Stomach (tissue), 9 donors: ENCODE results near the gene PVR. TPM values are rescaled to one million over a fixed set of nuclear protein-coding genes. Genes with fewer than 3 reads are reported as not detected.
"Not testable (repeated sequence)": the region's sequence is repeated elsewhere in the genome, so short reads cannot be mapped to it uniquely, and the experiment has no call there.

Experiments used
- DNase-seq, 2 donors: peaks; one replicate each; pipeline versions ENCODE4 v3.0.0 to v3.0.0-alpha.2; 2013 to 2019
- H3K27ac ChIP-seq, 5 donors: fragments of 200-600 bp in 4 of 5; sonication (generic) in 4 of 5; one replicate each; pipeline ENCODE4 v1.5.1; 2013 to 2019; ENCODE audit warnings: mild to moderate bottlenecking in 1 of 5, moderate library complexity in 1 of 5
- H3K27me3 ChIP-seq, 3 donors: fragments of 200-600 bp; sonication (generic); one replicate each; pipeline ENCODE4 v1.5.1; 2017 to 2019; ENCODE audit warnings: mixed run types in 1 of 3
- H3K36me3 ChIP-seq, 4 donors: fragments of 200-600 bp; sonication (generic); 1 replicate in 3 of 4; 2 replicates in 1 of 4; pipeline ENCODE4 v1.5.1; 2016 to 2019
- H3K4me1 ChIP-seq, 4 donors: fragments of 200-600 bp; sonication (generic); one replicate each; pipeline ENCODE4 v1.5.1; 2016 to 2019
- H3K4me3 ChIP-seq, 4 donors: fragments of 200-600 bp; sonication (generic) in 3 of 4; one replicate each; pipeline ENCODE4 v1.5.1; 2016 to 2019; ENCODE audit warnings: mild to moderate bottlenecking in 1 of 4
- H3K9me3 ChIP-seq, 4 donors: fragments of 200-600 bp; sonication (generic); one replicate each; pipeline ENCODE4 v1.5.1; 2016 to 2019
- EP300 ChIP-seq: sonication (generic); formaldehyde crosslinking; IDR thresholded peaks from one replicate; pipeline ENCODE4 v1.6.1; 2017; ENCODE audit warnings: antibody characterized with exemption
- POLR2A ChIP-seq, 4 donors: fragments of 450-650 bp; IDR thresholded peaks; one replicate each; pipeline ENCODE4 v1.6.1; 2016; ENCODE audit warnings: antibody characterized with exemption in 4 of 4, control low read depth in 2 of 4, mild to moderate bottlenecking in 1 of 4, moderate library complexity in 1 of 4
- POLR2AphosphoS5 ChIP-seq, 3 donors: sonication (generic); formaldehyde crosslinking; IDR thresholded peaks; one replicate each; pipeline ENCODE4 v1.6.1; 2016; ENCODE audit warnings: antibody characterized with exemption in 3 of 3
- WGBS, 5 donors: extraction: QIAGEN DNeasy Blood & Tissue Kit in 3 of 5; methylation state at CpG; one replicate each; pipeline versions ENCODE4 v1.1.5 to v1.1.7; 2013 to 2018; 5-methylcytosine and 5-hydroxymethylcytosine counted together
- intact Hi-C: fragments of 100-400 bp; cut with DNase I; formaldehyde crosslinking; loops from one replicate; pipeline ENCODE4 v1.15.1; 2023; ENCODE audit warnings: low total_unique reads
- polyA plus RNA-seq, 3 donors: library from polyadenylated mRNA; stranded (reverse); fragments of 200-250 nt; gene quantifications; one replicate each; pipeline ENCODE4 v1.2.3, GENCODE V29; 2013
- total RNA-seq, 5 donors: library from RNA; depleted of rRNA; stranded (reverse); fragments of >200 nt; gene quantifications; one replicate each; pipeline versions ENCODE4 v1.1.0 to v1.2.3, GENCODE V29; 2014 to 2016
- TF ChIP-seq, protein P1 (sequence below), 7 experiments: fragments of 450-650 bp in 4 of 7; fragments of 200-600 bp in 3 of 7; sonication (generic) in 3 of 7; IDR thresholded peaks; one replicate each; pipeline ENCODE4 v1.5.1; 2016 to 2019; ENCODE audit warnings: antibody characterized with exemption in 7 of 7, control low read depth in 2 of 7, mild to moderate bottlenecking in 1 of 7
- donor health status: healthy with polysubstance abuse.
- donor health status: Bipolar disorder and iron deficiency.
- donor health status: healthy.

PVR gene
- total and polyA plus RNA-seq, 8 donors, result 4.9 to 80.8 (median 33.7) TPM

DNA sequence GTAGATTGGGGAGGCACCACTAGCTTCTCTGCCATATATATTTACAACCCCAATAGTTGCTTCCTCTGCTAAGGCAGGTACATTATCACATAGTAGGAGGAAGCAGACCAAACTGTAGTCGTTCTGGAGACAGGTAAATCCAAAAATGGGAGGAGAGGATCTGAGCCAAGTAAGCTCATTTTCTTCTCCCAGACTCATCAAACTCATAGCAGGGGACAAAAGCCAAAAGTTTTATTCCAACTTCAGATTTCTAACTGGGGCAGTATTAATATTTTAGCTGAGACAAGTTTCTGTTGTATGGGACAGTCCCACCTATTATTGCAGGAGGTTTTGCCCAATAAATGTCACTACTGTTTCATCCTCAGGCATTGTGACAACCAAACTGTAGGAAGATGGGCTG lies 38.2 kb upstream of the PVR start:
- Histone ChIP-seq H3K36me3 (no peaks in the 10 kb centered on the region), H3K9me3 (no peaks in the 10 kb centered on the region), H3K4me1 (peaks cover 0 to 21% (median 12%) of the 10 kb centered on the region in 4 donors), H3K27me3 (no peaks in the 10 kb centered on the region), H3K4me3 (no peak overlapping the region), H3K27ac (no peak overlapping the region)
- DNase-seq, result no peak
- intact Hi-C loops, result no loop called here
- 61 to 76% (median 67%) methylated on average over 1 of the region's 1 CpG for WGBS, 5 donors
- TF ChIP-seq POLR2A (IDR thresholded peaks at IDR 0.05) (no peak), EP300 (no peak), POLR2AphosphoS5 (IDR thresholded peaks at IDR 0.05) (no peak)
- TF ChIP-seq, protein P1, sequence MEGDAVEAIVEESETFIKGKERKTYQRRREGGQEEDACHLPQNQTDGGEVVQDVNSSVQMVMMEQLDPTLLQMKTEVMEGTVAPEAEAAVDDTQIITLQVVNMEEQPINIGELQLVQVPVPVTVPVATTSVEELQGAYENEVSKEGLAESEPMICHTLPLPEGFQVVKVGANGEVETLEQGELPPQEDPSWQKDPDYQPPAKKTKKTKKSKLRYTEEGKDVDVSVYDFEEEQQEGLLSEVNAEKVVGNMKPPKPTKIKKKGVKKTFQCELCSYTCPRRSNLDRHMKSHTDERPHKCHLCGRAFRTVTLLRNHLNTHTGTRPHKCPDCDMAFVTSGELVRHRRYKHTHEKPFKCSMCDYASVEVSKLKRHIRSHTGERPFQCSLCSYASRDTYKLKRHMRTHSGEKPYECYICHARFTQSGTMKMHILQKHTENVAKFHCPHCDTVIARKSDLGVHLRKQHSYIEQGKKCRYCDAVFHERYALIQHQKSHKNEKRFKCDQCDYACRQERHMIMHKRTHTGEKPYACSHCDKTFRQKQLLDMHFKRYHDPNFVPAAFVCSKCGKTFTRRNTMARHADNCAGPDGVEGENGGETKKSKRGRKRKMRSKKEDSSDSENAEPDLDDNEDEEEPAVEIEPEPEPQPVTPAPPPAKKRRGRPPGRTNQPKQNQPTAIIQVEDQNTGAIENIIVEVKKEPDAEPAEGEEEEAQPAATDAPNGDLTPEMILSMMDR (IDR thresholded peaks at IDR 0.05), result no peak

DNA sequence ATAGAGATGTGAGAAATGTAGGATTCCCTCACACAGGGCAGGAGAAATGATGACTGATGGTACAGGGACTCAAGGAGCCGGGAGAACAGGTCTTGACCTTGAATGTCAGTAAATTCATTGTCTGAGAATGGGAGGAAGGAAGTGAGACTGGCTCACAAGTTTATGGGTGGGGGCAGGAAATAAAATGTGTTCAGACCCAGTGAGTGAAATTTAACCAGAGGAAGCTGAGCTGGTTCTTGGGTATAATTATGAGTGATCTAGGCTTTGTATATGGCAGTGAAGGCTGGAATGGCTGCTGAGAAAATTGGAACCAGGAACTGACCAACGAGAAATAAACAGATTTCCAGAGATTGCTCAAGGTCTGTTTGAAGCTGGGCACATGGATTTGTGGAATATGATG lies 36.7 kb upstream of the PVR start:
- Histone ChIP-seq H3K27me3 (no peaks in the 10 kb centered on the region), H3K4me3 (no peak overlapping the region), H3K4me1 (peaks cover 0 to 29% (median 18%) of the 10 kb centered on the region in 4 donors), H3K27ac (peak overlapping the region in 3 of 5 donors; percentile 7 to 36 (median 11)), H3K9me3 (no peaks in the 10 kb centered on the region), H3K36me3 (no peaks in the 10 kb centered on the region)
- no peak for TF ChIP-seq EP300
- peak in 2 of 3 donors; percentile 12 to 35 for TF ChIP-seq POLR2AphosphoS5 (IDR thresholded peaks at IDR 0.05)
- intact Hi-C loops, result no loop called here
- 25 to 53% (median 45%) methylated on average over 2 of the region's 2 CpGs for WGBS, 5 donors
- peak in 1 of 2 donors; percentile 57 for DNase-seq

DNA sequence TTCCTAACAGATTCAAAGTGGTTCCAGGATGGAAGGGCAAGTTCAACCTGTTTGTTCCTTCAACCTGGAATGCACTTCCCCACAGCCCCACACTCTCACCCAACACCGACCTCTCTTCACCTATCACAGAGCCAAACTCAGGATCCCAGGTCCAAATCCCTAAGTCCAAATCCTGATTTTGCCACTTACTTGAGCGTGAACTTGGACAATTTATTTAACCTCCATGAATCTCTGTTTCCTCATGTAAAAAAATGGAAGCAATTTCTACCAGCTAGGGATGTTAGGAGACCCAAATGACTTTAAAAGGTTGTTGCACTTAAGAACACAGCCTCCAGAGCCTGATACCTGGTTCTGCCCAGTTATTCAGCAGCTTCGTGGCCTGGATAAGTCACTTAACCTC lies 35.8 kb upstream of the PVR start:
- intact Hi-C loops, result no loop called here
- Histone ChIP-seq H3K4me1 (peaks cover 0 to 28% (median 20%) of the 10 kb centered on the region in 4 donors), H3K27me3 (no peaks in the 10 kb centered on the region), H3K36me3 (no peaks in the 10 kb centered on the region), H3K9me3 (no peaks in the 10 kb centered on the region), H3K27ac (peak overlapping the region in 1 of 5 donors; percentile 36), H3K4me3 (no peak overlapping the region)
- TF ChIP-seq POLR2A (IDR thresholded peaks at IDR 0.05), result no peak
- no peak for TF ChIP-seq POLR2AphosphoS5 (IDR thresholded peaks at IDR 0.05)
- TF ChIP-seq, protein P1 (IDR thresholded peaks at IDR 0.05), result no peak
- no peak for TF ChIP-seq EP300
- no peak for DNase-seq
- WGBS, 5 donors, result 54 to 68% (median 61%) methylated on average over 3 of the region's 3 CpGs

DNA sequence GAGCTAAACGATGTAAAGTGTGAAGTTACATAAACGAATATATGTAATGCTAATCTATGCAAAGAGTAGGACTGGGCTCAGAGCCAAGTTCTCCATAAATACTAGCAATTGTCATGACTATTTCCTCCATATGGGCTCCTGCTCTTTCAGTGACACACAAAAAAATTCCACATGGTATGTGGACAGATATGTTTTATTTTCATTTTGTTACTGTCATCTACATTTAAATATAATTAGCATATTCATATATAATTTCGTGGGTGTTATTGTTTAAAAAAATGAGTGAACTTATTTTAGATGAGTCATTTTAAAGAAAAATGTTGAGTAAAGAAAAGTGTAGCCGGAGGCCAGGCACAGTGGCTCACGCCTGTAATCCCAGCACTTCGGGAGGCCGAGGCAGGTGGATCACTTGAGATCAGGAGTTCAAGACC lies 35.3 kb upstream of the PVR start:
- no peaks in the 10 kb centered on the region for H3K36me3 ChIP-seq
- no peak overlapping the region for H3K4me3 ChIP-seq
- no peaks in the 10 kb centered on the region for H3K27me3 ChIP-seq
- TF ChIP-seq, protein P1 (IDR thresholded peaks at IDR 0.05), result no peak
- TF ChIP-seq POLR2AphosphoS5 (IDR thresholded peaks at IDR 0.05), result no peak
- TF ChIP-seq EP300, result no peak
- H3K9me3 ChIP-seq, result no peaks in the 10 kb centered on the region
- H3K4me1 ChIP-seq, result peaks cover 0 to 27% (median 18%) of the 10 kb centered on the region in 4 donors
- DNase-seq, result peak in 1 of 2 donors; percentile 87
- intact Hi-C loops, result no loop called here
- no peak overlapping the region for H3K27ac ChIP-seq
- WGBS, 5 donors, result 42 to 55% (median 50%) methylated on average over 7 of the region's 7 CpGs

DNA sequence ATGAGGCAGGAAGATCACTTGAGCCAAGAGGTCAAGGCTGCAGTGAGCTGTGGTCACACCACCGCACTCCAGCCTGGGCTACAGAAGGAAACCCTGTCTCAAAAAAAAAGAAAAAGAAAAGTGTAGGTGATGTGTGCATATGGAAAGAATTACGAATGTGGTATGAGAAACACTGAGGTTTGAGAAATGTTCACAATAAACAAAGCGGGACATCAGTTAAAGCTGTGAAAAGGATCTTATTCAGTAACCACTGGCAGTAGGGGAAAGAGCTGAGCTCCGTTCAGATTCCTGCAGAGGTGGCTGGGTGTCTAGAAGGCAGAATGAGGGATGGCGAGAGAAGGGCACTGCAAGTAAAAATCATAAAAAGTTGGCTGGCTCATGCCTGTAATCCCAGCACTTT lies 34.5 kb upstream of the PVR start:
- no peak for TF ChIP-seq EP300
- TF ChIP-seq, protein P1 (IDR thresholded peaks at IDR 0.05), result no peak
- TF ChIP-seq POLR2A (IDR thresholded peaks at IDR 0.05), result no peak
- TF ChIP-seq POLR2AphosphoS5 (IDR thresholded peaks at IDR 0.05), result no peak
- no peak for DNase-seq
- Histone ChIP-seq H3K4me1 (peaks cover 0 to 24% (median 16%) of the 10 kb centered on the region in 4 donors), H3K36me3 (no peaks in the 10 kb centered on the region), H3K27me3 (no peaks in the 10 kb centered on the region), H3K9me3 (no peaks in the 10 kb centered on the region), H3K4me3 (no peak overlapping the region), H3K27ac (no peak overlapping the region)
- intact Hi-C loops, result no loop called here
- WGBS, 5 donors, result 76 to 91% (median 90%) methylated on average over 5 of the region's 5 CpGs

DNA sequence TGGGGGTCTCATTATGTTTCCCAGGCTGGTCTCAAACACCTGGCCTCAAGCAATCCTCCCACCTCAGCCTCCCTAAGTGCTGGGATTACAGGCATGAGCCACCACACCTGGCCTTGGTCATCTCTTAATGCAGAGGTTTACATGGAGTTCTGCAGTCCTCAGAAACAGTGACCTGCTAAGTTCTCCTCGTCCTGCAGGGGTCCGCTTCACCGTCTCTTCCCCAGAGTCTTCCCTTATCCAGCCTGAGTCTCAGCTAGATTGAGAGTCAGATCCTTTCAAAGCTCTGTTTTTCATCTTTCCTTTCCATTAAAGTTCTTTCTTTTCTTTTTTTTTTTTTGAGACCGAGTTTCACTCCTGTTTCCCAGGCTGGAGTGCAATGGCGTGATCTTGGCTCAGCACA lies 33.2 kb upstream of the PVR start:
- H3K36me3 ChIP-seq, H3K27ac ChIP-seq, intact Hi-C loops, DNase-seq, H3K9me3 ChIP-seq, H3K4me3 ChIP-seq, H3K27me3 ChIP-seq: not testable (repeated sequence)
- H3K4me1 ChIP-seq, result peaks cover 4 to 35% (median 18%) of the 10 kb centered on the region in 4 donors
- 46 to 89% (median 81%) methylated on average over 5 of the region's 5 CpGs for WGBS, 5 donors
